HCT116 (cell line): ENCODE results near the gene SDC1. TPM values are rescaled to one million over a fixed set of nuclear protein-coding genes. Genes with fewer than 3 reads are reported as not detected.

ENCODE experiments used
- ATAC-seq: fragments of 200-7000 bp; cut with Tn5 transposase; 2 replicates; pipeline ENCODE4 v1.9.1; 2020; ENCODE audit warnings: mild to moderate bottlenecking, moderate library complexity
- BruUV-seq: library from RNA; stranded (reverse); fragments of 400-500 nt; replicated peaks from 2 replicates; lab custom pipeline; 2021; lab: Mats Ljungman, UMichigan
- CTCF ChIA-PET: fragments of 300-600 bp; sonication (Branson Sonifier 250); formaldehyde crosslinking; loops from one replicate; lab custom pipeline; 2021; ENCODE audit warnings: antibody characterized with exemption; lab: Charles Lee
- POLR2A ChIA-PET: fragments of 300-600, 350-600 bp; sonication (Branson Sonifier 250); formaldehyde crosslinking; loops from one replicate; lab custom pipeline; 2021; ENCODE audit warnings: antibody characterized with exemption; lab: Charles Lee
- RAD21 ChIA-PET, 2 experiments: fragments of 300-600 bp; sonication (Branson Sonifier 250); formaldehyde crosslinking; loops; one replicate each; lab custom pipeline; 2023; ENCODE audit warnings: low total read pairs in 2 of 2; ENCODE audit not compliant: uncharacterized antibody in 2 of 2, unreplicated experiment in 2 of 2, low non-redundant PET in 1 of 2; lab: Charles Lee
- DNase-seq: peaks from one replicate; pipeline ENCODE4 v3.0.0-alpha.2; 2010; ENCODE audit warnings: low read depth, low spot score
- H2AFZ ChIP-seq: fragments of 200-600 bp; shearing (Covaris generic), sonication (generic); 2 replicates; pipeline ENCODE4 v1.6.1; 2017; ENCODE audit warnings: low read depth, mixed run types, mixed read lengths, antibody characterized with exemption, low read length; ENCODE audit not compliant: poor library complexity, severe bottlenecking
- H3K27ac ChIP-seq: 2 replicates; pipeline ENCODE4 v1.5.1; 2012; ENCODE audit warnings: low read depth, low read length
- H3K27me3 ChIP-seq: fragments of 200-600 bp; sonication (generic); 2 replicates; pipeline ENCODE4 v1.6.1; 2016; ENCODE audit warnings: mixed run types, low read length, mixed read lengths; ENCODE audit not compliant: insufficient read depth
- H3K36me3 ChIP-seq, 2 experiments: fragments of 200-500 bp in 1 of 2; fragments of 200-600 bp in 1 of 2; sonication (Bioruptor generic) in 1 of 2; sonication (generic) in 1 of 2; 2 replicates each; pipeline versions ENCODE4 v1.5.1 to v1.6.1; 2014 to 2016; ENCODE audit warnings: low read length in 2 of 2, inconsistent platforms in 1 of 2, mixed read lengths in 1 of 2, mixed run types in 1 of 2; ENCODE audit not compliant: insufficient read depth in 2 of 2, control insufficient read depth in 1 of 2
- H3K4me1 ChIP-seq, 2 experiments: fragments of 200-600 bp in 1 of 2; sonication (generic) in 1 of 2; 2 replicates each; pipeline versions ENCODE4 v1.5.1 to v1.6.1; 2012 to 2017; ENCODE audit warnings: low read length in 2 of 2, inconsistent platforms in 1 of 2, mild to moderate bottlenecking in 1 of 2, mixed read lengths in 1 of 2, mixed run types in 1 of 2, moderate library complexity in 1 of 2; ENCODE audit not compliant: insufficient read depth in 2 of 2, control insufficient read depth in 1 of 2
- H3K4me2 ChIP-seq: fragments of 200-600 bp; sonication (generic); 2 replicates; pipeline ENCODE4 v1.6.1; 2017; ENCODE audit warnings: mixed run types, low read length, mixed read lengths
- H3K4me3 ChIP-seq, 2 experiments: fragments of 200-600 bp in 1 of 2; sonication (generic) in 1 of 2; replicated peaks in 1 of 2; 2 replicates each; pipeline ENCODE4 v1.5.1; 2011 to 2016; ENCODE audit warnings: low read length in 2 of 2, control low read depth in 1 of 2, low read depth in 1 of 2, mild to moderate bottlenecking in 1 of 2, mixed read lengths in 1 of 2, mixed run types in 1 of 2
- H3K79me2 ChIP-seq: fragments of 200-600 bp; sonication (generic); 2 replicates; pipeline ENCODE4 v1.6.1; 2017; ENCODE audit warnings: mild to moderate bottlenecking, mixed run types, low read length, moderate library complexity, mixed read lengths; ENCODE audit not compliant: insufficient read depth
- H3K9ac ChIP-seq: fragments of 200-600 bp; sonication (generic); 2 replicates; pipeline ENCODE4 v1.6.1; 2016; ENCODE audit warnings: low read length, mixed read lengths
- H3K9me2 ChIP-seq: fragments of 200-600 bp; sonication (generic), shearing (Covaris generic); 2 replicates; pipeline ENCODE4 v1.6.1; 2017; ENCODE audit warnings: mixed run types, mild to moderate bottlenecking, moderate library complexity; ENCODE audit not compliant: insufficient read depth
- H3K9me3 ChIP-seq, 2 experiments: fragments of 200-500 bp in 1 of 2; fragments of 200-600 bp in 1 of 2; sonication (Bioruptor generic) in 1 of 2; sonication (generic) in 1 of 2; 2 replicates each; pipeline ENCODE4 v1.6.1; 2014 to 2017; ENCODE audit warnings: low read length in 2 of 2, mixed read lengths in 2 of 2, inconsistent platforms in 1 of 2, low read depth in 1 of 2, mild to moderate bottlenecking in 1 of 2, mixed run types in 1 of 2, moderate library complexity in 1 of 2; ENCODE audit not compliant: control insufficient read depth in 1 of 2, insufficient read depth in 1 of 2
- H4K20me1 ChIP-seq: fragments of 200-600 bp; sonication (generic), shearing (Covaris generic); 2 replicates; pipeline ENCODE4 v1.6.1; 2017; ENCODE audit warnings: mixed run types, mild to moderate bottlenecking, moderate library complexity; ENCODE audit not compliant: insufficient read depth
- CEBPB ChIP-seq: IDR thresholded peaks from 2 replicates; pipeline ENCODE4 v1.6.1; 2012; ENCODE audit warnings: low read depth
- EZH2 ChIP-seq: fragments of 200-600 bp; sonication (generic); IDR thresholded peaks from 2 replicates; pipeline ENCODE4 v1.6.1; 2017; ENCODE audit warnings: antibody characterized with exemption, mixed run types
- EZH2phosphoT487 ChIP-seq: fragments of 200-600 bp; IDR thresholded peaks from 2 replicates; pipeline ENCODE4 v1.6.1; 2018; ENCODE audit warnings: antibody characterized with exemption, borderline replicate concordance
- FOSL1 ChIP-seq: IDR thresholded peaks from 2 replicates; pipeline ENCODE4 v1.6.1; 2012; ENCODE audit warnings: low read depth
- MAX ChIP-seq: IDR thresholded peaks from 2 replicates; pipeline ENCODE4 v1.6.1; 2012
- POLR2AphosphoS5 ChIP-seq: IDR thresholded peaks from 2 replicates; pipeline ENCODE4 v1.6.1; 2011; ENCODE audit warnings: mild to moderate bottlenecking, low read depth, low read length, moderate library complexity
- SIN3A ChIP-seq: IDR thresholded peaks from 2 replicates; pipeline ENCODE4 v1.6.1; 2012; ENCODE audit warnings: low read depth
- SP1 ChIP-seq: IDR thresholded peaks from 2 replicates; pipeline ENCODE4 v1.6.1; 2012; ENCODE audit warnings: low read depth
- SRF ChIP-seq: IDR thresholded peaks from 2 replicates; pipeline ENCODE4 v1.6.1; 2012; ENCODE audit warnings: low read depth
- ZFX ChIP-seq: fragments of 450-650 bp; IDR thresholded peaks from 2 replicates; pipeline ENCODE4 v1.6.1; 2017
- intact Hi-C: fragments of 100-400 bp; cut with micrococcal nuclease; formaldehyde crosslinking; loops from 2 replicates; pipeline ENCODE4 v1.10.0; 2022
- total RNA-seq: library from RNA; stranded (reverse); gene quantifications from one replicate; pipeline ENCODE4 v1.2.1, GENCODE V29; 2021; ENCODE audit not compliant: unreplicated experiment
- TF ChIP-seq, protein P1 (sequence below), 3 experiments: fragments of 200-600 bp in 1 of 3; sonication (generic) in 1 of 3; IDR thresholded peaks in 2 of 3; conservative IDR thresholded peaks in 1 of 3; 2 replicates each; pipeline ENCODE4 v1.5.1; 2012 to 2017; ENCODE audit warnings: low read depth in 2 of 3, low read length in 2 of 3, antibody characterized with exemption in 1 of 3, borderline replicate concordance in 1 of 3, control low read depth in 1 of 3, mild to moderate bottlenecking in 1 of 3, mixed read lengths in 1 of 3, mixed run types in 1 of 3, moderate library complexity in 1 of 3; ENCODE audit not compliant: insufficient read depth in 1 of 3

SDC1 gene
- total RNA-seq, 1 experiment from 2014 or later: 32.0 TPM

GRCh38 chr2:20215183-20216040 lies 9.5 kb downstream of the SDC1 start:
- Histone ChIP-seq H3K9me3 (no peaks in the 10 kb centered on the region), H3K27ac (no peak overlapping the region), H3K9me2 (no peaks in the 10 kb centered on the region), H3K27me3 (no peaks in the 10 kb centered on the region), H3K79me2 (peaks cover 23% of the 10 kb centered on the region), H3K4me2 (no peak overlapping the region), H3K4me3 (no peak overlapping the region), H4K20me1 (no peaks in the 10 kb centered on the region), H2AFZ (no peak overlapping the region), H3K9ac (no peak overlapping the region), H3K4me1 (peaks cover 0 to 17% of the 10 kb centered on the region in 2 experiments; a peak in 2 of 4 replicates), H3K36me3 (no peaks in the 10 kb centered on the region)
- POLR2A ChIA-PET: interaction anchor here (1.7 kb wide), 1 partner anchor 16 kb away, joined by 4 read pairs; no protein-coding TSS in a partner anchor
- no peak for ATAC-seq
- no peak for DNase-seq
- RAD21 ChIA-PET: no interaction called here
- no peak for TF ChIP-seq ZFX
- no peak for TF ChIP-seq SRF
- no peak for TF ChIP-seq EZH2phosphoT487
- TF ChIP-seq FOSL1: no peak
- TF ChIP-seq POLR2AphosphoS5: no peak
- TF ChIP-seq SIN3A: no peak
- TF ChIP-seq EZH2: no peak
- no peak for TF ChIP-seq SP1
- no peak for TF ChIP-seq CEBPB
- no peak for TF ChIP-seq MAX
- TF ChIP-seq, protein P1, sequence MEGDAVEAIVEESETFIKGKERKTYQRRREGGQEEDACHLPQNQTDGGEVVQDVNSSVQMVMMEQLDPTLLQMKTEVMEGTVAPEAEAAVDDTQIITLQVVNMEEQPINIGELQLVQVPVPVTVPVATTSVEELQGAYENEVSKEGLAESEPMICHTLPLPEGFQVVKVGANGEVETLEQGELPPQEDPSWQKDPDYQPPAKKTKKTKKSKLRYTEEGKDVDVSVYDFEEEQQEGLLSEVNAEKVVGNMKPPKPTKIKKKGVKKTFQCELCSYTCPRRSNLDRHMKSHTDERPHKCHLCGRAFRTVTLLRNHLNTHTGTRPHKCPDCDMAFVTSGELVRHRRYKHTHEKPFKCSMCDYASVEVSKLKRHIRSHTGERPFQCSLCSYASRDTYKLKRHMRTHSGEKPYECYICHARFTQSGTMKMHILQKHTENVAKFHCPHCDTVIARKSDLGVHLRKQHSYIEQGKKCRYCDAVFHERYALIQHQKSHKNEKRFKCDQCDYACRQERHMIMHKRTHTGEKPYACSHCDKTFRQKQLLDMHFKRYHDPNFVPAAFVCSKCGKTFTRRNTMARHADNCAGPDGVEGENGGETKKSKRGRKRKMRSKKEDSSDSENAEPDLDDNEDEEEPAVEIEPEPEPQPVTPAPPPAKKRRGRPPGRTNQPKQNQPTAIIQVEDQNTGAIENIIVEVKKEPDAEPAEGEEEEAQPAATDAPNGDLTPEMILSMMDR (IDR thresholded peaks at IDR 0.05 in 2 of 3, conservative IDR thresholded peaks at IDR 0.05 in 1 of 3; ENCODE audit: borderline replicate concordance in 1 of 3, insufficient read depth in 1 of 3, low read depth in 2 of 3, low read length in 2 of 3): no peak
- CTCF ChIA-PET: no interaction called here
- no TSS peak for BruUV-seq
- intact Hi-C loops: no loop called here
